HL-60/S4 (cell line): ENCODE data around the gene TBP.
"Not testable (repeated sequence)": the region's sequence is repeated elsewhere in the genome, so short reads cannot be mapped to it uniquely, and the experiment has no call there.

ENCODE experiments used
- in situ Hi-C: fragments of 300-500 bp; cut with MboI; formaldehyde crosslinking; loops from 2 replicates; pipeline ENCODE4 v1.14.3; 2022; ENCODE audit warnings: low sequenced_read_pairs

Gene TBP

DNA sequence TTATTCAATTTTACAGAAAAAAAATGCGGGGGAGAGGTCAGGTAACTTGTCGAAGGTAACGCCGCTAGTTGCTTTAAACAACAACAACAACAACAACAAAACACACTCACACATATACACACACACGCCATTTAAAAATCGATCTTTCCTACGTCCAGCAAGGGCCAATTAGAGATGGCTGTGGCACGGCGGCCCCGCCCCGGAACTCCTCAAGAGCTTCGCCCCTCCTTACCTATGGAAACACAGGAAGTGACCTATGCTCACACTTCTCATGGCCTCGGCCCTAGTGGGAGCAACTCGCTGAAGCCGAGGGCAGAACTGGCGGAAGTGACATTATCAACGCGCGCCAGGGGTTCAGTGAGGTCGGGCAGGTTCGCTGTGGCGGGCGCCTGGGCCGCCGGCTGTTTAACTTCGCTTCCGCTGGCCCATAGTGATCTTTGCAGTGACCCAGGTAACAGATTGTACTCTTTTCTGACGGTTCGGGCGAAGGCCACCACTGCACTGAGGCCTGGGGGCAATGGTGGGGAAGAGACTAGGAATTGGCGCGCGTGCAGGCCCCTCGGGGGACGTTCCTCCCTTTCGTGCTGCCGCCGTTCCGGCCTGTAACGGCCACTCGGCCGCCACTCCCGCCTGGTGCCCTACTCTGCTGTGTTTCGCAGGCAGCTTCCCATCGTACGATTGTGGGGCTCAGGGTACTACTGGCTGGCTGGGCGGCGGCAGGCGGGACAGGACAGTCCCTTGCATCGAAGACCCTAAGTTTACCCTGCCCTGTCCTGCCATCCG is at the start of gene TBP:
TSS of gene TBP (plus strand) at position 357 of the 783 bp plus-strand sequence. CDS start 2,661 bp downstream, outside the sequence.
- in situ Hi-C loops = no loop called here

DNA sequence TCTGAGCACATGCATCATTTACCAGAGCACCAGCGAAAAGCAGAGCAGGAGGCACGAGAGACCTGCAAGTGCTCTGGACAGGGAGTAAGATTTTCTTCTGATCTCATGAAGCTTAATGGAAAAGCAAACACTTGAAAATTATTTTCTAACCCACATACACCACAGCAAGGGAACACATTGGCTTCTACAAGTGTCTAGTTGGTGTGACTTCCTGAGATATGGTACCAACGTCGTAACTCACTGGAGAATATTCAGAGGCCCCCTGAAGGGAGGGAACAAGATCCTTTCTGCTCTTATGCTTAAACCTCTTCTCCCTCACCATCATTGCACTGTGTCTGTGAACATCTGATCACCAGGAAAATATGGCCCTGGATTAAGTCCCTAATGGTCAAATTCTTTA is 49.7 kb upstream of the TBP start:
- in situ Hi-C loops = no loop called here

DNA sequence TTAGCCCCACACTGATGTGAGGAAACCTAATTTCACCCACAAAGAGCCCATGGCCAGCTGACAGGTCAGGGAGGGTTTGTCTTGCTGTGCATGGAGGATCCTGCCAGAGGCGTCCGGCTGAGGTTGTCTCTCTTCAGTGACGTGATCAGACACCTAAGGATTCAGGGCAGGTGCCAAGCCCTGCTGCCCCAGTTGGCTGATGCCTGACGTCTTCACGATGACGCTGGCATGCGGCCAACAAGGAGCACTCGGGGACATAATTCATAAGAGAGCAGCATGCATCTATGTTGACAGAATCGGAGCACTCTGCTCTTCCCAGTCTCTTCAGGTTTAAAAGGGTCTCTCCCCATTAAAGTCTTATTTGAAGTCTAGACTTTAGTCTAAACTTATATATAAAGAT is 48.9 kb upstream of the TBP start:
- in situ Hi-C loops = no loop called here

DNA sequence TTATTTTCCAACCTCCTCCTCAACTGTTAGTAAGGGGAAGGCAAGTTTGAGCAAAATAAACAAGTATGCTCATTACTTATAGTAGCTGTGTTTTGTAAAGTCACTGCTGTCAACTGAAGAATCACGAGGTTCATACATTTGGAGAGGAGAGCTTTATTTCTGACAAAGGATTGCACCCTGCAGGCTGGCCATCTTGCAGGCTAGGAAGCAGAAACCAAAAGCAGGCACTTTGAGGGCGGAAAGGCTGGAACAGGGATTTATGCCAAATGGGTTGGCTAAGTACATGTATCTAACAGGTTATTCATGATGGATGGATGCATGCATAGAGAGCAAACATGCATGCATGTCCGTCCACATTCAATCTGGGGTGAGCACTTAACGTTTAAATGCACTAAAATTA is 47.7 kb upstream of the TBP start:
- in situ Hi-C loops = no loop called here

DNA sequence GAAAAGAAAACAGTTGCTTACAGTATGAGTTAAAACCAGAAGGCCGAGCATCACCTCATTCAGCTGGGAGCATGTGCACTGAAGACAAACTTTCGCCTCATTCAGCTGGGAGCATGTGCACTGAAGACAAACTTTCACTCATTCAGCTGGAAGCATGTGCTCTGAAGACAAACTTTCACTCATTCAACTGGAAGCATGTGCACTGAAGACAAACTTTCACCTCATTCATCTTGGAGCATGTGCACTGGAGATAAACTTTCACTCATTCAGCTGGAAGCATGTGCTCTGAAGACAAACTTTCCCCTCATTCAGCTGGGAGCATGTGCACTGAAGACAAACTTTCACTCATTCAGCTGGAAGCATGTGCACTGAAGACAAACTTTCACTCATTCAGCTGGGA is 46.4 kb upstream of the TBP start:
- in situ Hi-C loops = not testable (repeated sequence)

DNA sequence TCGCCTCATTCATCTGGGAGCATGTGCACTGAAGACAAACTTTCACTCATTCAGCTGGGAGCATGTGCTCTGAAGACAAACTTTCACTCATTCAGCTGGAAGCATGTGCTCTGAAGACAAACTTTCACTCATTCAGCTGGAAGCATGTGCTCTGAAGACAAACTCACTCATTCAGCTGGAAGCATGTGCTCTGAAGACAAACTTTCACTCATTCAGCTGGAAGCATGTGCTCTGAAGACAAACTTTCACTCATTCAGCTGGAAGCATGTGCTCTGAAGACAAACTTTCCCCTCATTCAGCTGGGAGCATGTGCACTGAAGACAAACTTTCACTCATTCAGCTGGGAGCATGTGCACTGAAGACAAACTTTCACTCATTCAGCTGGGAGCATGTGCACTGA is 45.9 kb upstream of the TBP start:
- in situ Hi-C loops = not testable (repeated sequence)

DNA sequence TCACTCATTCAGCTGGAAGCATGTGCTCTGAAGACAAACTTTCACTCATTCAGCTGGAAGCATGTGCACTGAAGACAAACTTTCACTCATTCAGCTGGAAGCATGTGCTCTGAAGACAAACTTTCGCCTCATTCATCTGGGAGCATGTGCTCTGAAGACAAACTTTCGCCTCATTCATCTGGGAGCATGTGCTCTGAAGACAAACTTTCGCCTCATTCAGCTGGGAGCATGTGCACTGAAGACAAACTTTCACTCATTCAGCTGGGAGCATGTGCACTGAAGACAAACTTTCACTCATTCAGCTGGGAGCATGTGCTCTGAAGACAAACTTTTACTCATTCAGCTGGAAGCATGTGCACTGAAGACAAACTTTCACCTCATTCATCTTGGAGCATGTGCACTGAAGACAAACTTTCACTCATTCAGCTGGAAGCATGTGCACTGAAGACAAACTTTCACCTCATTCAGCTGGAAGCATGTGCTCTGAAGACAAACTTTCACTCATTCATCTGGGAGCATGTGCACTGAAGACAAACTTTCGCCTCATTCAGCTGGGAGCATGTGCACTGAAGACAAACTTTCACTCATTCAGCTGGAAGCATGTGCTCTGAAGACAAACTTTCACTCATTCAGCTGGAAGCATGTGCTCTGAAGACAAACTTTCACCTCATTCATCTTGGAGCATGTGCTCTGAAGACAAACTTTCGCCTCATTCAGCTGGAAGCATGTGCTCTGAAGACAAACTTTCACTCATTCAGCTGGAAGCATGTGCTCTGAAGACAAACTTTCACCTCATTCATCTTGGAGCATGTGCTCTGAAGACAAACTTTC is 45.1 kb upstream of the TBP start:
- in situ Hi-C loops = not testable (repeated sequence)

DNA sequence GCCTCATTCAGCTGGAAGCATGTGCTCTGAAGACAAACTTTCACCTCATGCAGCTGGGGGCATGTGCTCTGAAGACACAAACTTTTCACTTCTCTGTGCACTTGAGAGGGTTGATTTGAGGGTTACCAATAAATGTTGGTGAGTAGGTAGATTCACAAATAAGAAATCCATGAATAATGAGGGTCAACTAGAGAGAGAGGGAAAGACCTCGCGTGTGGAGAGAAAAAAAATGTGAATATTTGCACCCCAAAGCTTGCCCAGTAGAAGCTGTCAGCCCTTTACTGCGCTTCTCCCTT is 44.5 kb upstream of the TBP start:
- in situ Hi-C loops = no loop called here

DNA sequence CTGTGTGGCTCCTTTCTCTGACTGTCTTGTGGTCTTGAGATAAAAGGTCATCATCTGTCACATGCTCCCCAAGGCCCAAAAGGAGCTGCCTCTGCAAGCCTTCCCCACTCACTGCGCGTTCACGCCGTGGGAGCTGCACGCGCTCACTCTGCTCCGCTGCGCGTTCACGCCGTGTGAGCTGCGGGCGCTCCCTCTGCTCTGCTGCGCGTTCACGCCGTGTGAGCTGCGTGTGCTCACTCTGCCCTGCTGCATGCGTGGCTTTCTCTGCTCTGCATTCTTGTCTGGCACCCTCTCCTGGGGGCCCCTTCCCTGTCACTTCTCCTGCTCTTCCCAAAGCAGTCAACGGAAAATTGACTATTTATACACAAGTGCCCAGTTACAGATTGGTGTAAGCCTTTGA is 43.5 kb upstream of the TBP start:
- in situ Hi-C loops = no loop called here

DNA sequence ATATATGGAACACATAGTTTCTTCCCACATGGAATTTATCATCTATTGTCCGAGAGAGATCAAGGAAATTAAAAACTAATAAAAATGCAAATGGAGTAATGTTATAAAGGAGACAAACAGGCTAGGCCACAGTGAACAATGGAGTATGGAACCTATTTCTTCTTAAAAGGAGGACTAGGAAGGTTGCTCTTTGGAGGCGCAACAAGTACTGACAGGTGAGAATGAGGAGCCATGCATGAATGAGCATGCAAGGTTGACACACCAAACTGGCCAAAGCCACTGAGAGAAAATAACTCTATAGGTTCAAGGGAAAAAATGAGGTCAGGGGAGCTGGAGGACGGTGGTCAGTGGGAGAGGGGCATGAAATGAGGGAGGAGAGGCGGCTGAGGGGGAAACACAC is 41.9 kb upstream of the TBP start:
- in situ Hi-C loops = no loop called here

DNA sequence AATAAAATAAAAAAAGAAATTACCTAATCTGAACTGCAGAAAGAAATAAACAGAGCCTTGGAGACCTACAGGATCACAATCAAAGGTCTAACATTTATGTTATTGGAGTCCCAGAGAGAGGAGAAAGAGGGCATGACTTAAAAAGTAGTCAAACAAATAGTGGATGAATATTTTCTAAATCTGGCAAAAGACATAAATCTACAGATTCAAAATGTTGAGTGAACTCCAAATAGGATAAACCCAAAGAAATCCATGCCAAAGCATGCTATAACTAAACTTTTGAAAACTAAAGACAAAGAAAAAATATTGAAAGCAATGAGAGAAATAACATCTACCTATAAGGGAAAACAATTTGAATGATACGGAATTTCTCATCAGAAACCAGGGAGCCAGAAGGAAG is 39.3 kb upstream of the TBP start:
- in situ Hi-C loops = no loop called here

DNA sequence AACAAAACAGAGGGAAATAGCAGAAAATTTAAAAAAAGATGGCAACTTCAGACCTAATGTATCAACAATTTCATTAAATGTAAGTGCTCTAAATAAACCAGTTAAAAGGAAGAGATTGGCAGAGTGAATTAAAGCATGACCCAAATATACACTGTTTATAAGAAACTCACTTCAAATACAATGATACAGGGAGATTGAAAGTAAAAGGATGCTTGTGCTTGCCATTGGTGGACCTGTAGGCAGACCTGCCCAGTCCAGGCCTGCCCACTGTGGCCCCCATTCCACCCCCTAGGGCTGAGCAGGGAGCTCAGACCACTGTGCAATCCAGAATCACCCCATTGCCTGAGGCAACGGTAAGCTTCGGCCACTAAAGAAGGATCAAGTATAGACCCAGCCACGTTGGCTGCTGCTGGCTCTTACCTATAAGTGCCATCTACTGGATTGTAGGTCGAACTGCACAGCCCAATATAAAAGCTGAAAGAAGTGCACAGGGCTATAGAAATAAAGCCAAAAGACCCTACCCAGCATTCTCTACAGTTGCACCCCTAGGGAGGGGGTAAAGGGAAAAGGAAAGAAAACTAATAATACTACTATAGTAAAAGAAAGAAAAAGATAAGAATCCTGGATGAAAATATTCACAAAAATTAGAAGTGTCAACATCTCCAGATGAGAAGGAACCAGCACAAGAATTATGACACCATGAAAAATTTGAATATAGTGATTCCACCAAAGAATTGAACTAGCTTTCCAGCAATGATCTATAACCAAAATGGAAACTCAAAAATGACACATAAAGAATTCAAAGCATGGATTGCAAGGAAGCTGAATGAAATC is 37.2 kb upstream of the TBP start:
- in situ Hi-C loops = no loop called here

DNA sequence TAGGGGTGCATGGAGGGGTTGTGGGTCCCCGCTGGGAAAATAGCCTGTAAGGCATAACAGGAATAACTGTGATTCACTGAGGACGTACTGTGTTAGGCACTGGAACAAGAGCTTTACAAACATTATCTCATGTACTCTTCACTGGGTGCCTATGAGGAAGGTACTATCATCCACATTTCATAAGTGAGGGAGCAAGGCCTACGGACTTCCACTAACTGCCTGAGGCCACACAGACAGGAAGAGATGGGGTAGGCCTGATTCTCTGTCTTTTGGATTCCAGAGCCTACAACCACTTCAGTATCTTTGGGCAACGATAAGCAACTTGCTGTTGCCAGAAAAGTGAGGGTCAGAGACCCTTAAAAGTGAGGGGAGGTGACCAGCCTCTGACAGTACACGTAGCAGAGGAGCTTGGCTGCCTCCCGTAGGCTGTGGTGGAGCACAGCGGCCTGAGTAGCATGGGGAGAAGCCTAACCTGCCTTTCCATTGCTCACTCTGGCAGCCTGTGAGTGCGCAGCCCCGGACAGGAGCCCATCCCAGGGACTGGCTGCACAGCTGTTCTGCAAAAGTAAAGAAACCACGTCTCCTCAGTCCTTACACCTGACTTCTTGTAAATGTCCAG is 31.5 kb upstream of the TBP start:
- in situ Hi-C loops = loop anchor here (10.0 kb wide), 2 partner anchors 568 to 728 kb away; no protein-coding TSS in a partner anchor

DNA sequence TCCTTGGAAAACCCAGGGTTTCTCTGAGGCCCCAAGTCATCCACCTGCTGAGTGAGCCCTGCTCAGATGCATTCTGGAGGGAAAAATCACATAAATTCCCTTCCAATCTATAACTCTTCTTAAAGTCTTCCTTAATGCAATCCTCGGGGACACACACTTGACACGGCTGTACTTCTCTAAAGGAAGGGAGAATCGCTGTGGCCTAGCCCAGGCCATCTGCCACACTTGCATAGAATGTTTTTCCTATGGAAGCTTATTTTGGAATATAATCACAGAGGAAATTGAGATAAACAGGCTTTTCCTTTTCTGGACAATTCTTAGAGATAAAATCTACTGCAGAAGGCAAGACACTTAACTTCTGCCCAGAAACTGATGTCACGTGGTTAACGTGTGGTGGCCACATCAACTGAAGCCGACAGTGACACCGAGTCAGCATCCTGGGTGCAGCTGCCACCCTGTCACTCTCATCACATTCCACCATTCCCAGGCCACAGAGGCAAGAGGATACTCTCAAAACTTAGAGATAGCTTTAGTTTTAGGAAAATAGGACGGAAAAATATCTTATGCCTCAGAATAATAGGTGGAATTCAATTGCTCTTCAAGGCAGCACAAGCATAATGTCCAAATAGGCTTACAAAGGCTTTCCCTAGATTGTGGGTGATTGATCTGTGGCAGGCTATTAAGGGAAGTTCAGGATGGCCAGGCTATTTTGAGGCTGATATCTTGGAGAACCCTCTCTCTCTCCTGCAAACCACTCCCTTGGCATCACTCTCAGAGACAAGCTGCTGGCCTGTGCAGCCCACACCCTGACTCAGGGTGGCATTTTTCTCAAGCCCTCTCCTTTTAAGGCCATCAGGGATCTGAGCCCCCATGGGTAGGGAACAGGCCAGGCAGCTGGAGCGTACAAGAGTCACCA is 30.7 kb upstream of the TBP start:
- in situ Hi-C loops = loop anchor here (10.0 kb wide), 2 partner anchors 569 to 729 kb away; no protein-coding TSS in a partner anchor

DNA sequence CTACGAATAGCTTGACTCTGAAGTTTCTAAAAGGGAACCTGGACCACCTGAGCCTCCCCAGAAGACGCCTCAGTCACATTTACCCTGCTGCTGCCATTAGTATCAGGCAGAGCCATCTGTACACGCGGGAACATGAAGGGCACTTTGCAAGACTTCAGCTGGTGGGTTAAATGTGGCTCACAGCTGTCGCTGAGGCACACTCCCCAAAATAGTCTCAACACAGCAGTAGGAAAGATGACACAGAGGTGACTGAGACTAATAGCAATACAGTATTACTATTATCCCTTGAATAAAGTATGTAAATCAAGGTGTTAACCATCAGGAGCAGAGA is 30.0 kb upstream of the TBP start:
- in situ Hi-C loops = loop anchor here (10.0 kb wide), 2 partner anchors 569 to 729 kb away; no protein-coding TSS in a partner anchor

DNA sequence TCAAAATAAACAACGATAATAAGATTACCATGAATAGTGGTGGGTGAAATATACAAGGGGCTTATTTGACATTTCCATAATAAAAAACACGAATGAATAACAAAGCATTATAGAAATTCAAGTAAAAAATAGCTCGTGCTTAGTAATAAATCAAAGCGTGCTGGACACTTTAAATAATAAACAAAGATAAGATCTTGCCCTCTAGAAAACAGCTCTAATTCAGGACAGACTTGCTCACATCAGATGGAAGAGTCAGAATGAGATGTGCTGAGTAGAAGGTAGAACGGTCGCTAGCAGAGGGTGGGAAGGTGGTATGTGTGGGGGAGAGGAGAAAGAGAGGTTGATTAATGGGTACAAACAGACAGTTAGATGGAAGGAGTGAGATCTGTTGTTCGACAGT is 28.4 kb upstream of the TBP start:
- in situ Hi-C loops = loop anchor here (10.0 kb wide), 2 partner anchors 571 to 731 kb away; no protein-coding TSS in a partner anchor

DNA sequence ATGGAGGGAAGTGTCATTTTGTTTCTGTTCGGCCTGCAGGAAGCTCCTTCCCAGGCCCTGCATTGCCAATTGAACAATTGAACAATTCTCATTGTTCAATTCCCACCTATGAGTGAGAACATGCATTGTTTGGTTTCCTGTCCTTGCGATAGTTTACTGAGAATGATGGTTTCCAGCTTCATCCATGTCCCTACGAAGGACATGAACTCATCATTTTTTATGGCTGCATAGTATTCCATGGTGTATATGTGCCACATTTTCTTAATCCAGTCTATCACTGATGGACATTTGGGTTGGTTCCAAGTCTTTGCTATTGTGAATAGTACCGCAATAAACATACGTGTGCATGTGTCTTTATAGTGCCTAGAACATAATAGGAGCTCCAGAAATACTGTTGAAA is 26.2 kb upstream of the TBP start:
- in situ Hi-C loops = loop anchor here (10.0 kb wide), 2 partner anchors 573 to 733 kb away; no protein-coding TSS in a partner anchor

DNA sequence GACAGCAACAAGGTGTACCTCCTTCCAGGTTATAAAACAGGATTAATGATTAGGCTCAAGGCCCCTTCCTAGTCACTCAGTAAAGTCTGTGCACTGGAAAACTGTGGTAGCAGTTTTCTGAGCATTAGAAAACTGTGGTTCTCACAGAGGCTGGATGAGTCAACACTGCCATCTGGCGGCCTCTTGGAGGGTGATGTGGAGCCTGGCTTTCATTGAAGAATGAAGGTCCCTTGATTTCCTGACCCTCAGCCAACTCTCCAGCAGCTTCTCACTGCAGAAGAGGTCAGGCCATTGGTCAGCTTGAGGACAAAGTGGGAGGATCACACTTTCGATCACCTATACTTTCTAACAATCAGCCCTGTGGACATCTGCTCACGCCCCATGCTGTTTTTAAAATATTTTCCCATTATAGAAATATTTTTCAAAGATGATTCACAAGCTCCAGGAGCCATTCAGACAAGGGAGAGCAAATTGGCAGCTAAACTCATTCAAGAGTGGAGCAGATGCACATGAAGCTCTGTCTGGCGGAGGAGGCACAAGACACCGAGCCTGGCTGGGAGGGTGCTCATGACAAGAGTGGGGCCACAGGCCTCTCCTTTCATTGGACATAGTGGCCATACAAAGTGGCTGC is 24.2 kb upstream of the TBP start:
- in situ Hi-C loops = loop anchor here (10.0 kb wide), 2 partner anchors 575 to 735 kb away; no protein-coding TSS in a partner anchor

DNA sequence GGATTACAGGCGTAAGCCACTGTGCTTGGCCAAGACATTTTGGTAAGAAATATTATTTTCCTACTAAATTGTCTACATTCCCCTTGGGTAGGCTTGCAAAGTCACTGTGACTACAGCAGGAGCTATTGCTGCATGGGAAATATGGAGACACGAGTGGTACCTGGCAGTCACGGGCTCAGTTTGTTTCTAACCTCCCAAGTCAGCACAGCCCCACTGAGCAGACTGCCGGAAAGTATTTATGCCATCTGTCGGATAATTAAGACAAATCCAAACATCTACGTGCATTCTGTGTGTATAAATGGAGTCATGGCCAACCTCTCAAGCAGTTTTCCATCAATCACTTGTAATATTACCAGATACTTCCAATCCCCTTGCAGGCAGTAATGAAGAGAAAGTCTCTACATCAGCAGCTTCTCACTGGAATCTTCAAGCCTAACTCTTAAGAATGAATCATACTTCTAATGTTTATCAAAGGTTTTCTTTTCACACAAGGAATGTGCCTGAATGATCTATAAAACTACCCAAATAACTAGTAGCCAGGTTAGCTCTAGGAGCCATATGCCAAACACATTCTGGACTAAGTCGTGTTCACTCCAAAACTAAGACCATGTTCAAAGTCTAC is 21.2 kb upstream of the TBP start:
- in situ Hi-C loops = no loop called here
